CD4-positive, alpha-beta T cell treated with Interleukin-21 for 1 hour (primary cell): ENCODE measurements around the gene RXFP3.
"Not testable (repeated sequence)": the region's sequence is repeated elsewhere in the genome, so short reads cannot be mapped to it uniquely, and the experiment has no call there.

Source experiments
- DNase-seq: peaks from one replicate; pipeline ENCODE4 v3.0.0-alpha.2; 2020

Gene RXFP3

DNA sequence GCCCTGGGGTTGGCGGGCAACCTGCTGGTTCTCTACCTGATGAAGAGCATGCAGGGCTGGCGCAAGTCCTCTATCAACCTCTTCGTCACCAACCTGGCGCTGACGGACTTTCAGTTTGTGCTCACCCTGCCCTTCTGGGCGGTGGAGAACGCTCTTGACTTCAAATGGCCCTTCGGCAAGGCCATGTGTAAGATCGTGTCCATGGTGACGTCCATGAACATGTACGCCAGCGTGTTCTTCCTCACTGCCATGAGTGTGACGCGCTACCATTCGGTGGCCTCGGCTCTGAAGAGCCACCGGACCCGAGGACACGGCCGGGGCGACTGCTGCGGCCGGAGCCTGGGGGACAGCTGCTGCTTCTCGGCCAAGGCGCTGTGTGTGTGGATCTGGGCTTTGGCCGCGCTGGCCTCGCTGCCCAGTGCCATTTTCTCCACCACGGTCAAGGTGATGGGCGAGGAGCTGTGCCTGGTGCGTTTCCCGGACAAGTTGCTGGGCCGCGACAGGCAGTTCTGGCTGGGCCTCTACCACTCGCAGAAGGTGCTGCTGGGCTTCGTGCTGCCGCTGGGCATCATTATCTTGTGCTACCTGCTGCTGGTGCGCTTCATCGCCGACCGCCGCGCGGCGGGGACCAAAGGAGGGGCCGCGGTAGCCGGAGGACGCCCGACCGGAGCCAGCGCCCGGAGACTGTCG lies 976 bp downstream of the RXFP3 start:
- DNase-seq, result no peak

DNA sequence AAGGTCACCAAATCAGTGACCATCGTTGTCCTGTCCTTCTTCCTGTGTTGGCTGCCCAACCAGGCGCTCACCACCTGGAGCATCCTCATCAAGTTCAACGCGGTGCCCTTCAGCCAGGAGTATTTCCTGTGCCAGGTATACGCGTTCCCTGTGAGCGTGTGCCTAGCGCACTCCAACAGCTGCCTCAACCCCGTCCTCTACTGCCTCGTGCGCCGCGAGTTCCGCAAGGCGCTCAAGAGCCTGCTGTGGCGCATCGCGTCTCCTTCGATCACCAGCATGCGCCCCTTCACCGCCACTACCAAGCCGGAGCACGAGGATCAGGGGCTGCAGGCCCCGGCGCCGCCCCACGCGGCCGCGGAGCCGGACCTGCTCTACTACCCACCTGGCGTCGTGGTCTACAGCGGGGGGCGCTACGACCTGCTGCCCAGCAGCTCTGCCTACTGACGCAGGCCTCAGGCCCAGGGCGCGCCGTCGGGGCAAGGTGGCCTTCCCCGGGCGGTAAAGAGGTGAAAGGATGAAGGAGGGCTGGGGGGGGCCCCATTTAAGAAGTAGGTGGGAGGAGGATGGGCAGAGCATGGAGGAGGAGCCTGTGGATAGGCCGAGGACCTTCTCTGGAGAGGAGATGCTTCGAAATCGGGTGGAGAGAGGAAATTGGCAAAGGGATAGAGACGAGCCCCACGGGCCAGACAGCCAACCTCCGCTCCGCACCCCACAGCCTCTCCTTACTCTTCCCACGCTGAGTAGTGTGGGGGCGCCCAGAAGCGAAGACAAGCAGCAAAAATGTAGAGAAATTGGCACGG lies 1.7 kb downstream of the RXFP3 start:
- DNase-seq, result no peak

DNA sequence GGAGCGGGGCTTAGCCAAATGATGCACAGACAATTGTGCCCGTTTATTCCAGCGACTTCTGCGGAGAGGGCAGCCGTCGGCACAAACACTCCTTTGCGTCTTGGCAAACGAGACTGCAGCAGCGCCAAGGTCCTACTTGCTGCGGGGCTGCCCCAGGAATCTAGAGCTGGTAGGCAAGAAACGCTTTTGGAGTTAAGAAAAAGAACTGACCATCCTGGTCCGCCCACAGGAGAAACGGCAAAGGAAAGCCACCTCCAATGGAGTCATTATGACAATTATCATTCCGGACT lies 2.3 kb downstream of the RXFP3 start:
- no peak for DNase-seq

DNA sequence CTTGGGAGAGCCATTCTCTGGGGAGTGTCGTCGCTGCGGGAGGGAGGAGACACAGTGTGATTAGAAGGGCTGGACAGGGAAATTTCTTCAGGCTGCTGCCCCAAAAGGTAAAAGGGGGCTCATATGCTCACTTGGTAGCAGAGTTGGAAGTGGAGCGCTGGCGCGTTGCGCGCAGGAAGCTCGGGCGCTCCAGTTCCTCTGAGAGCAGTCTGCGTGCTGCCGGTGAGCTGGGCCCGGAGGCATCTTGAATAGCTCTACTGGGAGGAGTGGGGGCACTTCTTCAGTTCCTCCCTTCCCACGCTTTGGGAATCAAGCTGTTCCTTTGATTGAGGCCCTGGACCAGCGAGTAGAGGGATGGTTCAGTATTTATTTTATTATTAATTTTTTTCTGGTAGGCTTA lies 2.7 kb downstream of the RXFP3 start:
- DNase-seq, result no peak

DNA sequence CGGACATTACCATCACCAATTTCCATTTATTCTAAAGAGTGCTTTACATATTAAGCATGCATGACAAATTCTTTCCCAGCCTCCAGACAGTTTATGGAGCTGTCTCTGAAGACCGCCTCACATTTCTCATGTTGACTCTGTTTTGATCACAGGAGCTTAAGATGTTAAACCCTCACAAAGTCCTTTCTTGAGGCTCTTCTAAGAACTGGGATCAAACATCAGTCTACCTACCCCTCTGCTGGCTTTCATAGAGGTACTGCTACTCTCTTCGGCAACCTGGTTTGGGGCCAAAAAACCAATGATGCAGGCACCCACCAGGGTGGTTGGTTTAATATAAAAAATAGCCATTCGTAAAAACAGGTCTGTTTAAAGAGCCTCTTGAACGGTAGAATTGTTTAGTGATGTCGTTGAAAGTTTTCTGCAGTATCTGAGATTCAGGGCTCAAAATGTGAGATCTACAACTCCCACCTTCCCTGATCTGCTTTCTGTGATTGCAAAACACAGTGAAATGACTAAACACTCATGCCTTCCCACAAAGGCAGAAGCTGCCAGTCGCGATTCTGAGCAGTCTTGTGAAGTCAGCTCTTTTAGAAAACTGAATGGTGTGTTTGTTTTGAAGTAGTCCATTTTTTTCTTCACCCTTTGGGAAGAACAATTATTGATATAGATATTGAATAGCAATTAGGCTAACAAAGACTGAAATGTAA lies 3.5 kb downstream of the RXFP3 start:
- DNase-seq, result no peak

DNA sequence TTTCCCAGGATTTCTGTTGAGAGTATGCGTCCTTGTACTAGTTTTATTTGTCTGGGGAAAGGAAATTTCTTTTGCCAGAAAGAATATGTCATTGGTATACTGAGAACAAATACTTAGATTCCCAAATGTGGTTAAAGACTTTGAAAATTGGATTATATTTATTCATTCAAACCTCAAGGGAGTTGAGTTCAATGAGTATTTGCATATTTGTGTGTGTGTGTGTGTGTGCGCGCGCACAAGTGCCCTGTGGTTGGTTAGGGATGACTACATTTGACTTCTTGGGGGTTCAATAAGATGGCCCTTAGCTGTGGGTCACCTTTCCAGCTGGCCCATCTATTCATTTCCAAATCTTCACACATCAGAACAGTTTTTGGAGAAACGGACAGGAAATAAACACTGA lies 4.9 kb downstream of the RXFP3 start:
- DNase-seq, result no peak

DNA sequence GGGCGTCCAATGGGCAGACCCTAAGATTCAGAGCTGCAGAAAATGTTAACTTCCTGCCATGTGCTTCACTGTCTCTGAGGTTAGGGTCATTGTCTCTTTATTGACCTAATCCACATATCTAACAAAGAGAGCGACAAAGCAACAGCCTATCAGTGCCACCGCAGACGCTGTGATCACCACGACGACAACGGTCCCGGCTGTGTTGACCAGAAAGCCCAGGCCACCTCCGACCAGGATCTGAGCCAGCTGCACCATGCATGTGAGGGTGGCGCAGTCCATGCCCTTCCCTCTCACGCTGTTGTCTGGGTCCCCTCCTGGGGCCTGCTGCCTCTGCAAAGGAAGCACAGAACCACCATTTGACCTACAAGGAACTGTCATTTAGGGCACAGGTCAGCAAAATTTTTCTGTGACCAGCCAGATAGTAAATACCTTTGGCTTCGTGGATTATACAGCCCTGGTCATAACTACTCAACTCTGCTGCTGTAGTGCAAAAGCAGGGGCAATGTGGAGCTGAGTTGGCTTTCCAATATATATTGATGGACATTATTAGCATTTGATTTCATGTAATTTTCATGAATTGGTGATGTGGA lies 8.5 kb downstream of the RXFP3 start:
- DNase-seq, result no peak

DNA sequence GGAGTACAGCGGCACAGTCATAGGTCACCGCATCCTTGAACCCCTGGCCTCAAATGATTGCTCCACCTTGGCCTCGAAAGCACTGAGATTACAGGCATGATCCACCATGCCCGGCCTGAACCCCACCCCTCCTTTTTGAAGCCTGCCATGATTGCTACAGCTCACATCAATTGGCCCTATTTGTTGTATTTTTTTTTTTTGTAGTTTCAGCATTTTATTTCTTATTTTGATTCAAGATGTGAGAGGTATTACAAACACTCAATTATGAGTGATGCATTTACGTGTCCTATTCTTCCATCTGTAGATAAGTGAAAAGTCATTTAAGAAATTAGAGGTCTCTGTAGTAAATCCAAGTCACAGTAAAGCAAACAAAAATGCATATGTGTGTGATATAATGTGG lies 16.0 kb downstream of the RXFP3 start:
- DNase-seq, result not testable (repeated sequence)

DNA sequence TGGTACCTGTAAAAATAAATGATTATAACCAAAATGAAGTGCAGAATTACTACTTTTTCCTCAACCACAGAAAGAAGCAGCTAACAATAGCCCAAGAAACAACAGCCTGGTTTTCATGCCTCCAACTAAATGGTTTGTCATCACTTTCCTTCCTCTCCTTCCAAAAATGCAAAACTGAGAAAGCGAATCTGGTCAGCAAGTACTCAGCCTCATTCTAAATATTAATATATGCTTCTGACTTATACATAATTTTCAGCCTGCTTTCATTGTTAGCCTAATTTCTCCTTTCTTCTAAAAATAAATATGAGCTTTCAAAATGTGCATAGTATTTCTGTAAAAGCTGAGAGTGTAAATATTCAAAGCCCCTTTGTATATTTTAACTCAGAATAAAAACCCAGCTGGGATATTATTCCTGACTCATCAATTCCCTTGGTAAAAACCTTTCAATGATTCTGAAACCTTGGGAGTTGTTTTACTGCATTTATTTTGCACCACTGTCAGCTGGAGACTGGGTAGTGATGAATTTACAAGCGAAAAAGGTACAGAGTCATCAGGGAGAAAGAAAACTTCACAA lies 21.5 kb downstream of the RXFP3 start:
- DNase-seq, result no peak

DNA sequence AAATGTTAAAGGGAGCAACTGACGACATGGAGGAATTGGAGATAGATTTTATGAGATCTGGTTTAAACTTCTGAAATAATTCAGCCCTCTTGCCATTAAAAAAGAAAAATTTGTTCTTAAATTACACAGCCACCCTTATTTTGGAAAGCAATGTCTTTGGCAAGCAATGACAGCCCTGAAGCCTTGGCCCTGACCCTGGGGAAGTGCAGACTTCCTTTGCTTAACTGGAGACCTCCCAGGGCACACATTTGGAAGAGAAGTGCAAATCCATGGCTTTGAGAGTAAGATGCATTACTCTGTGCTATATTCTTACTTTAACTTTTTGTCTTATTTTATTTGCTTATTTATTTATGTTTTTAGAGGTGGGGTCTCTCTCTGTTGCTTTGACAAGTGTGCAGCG lies 22.0 kb downstream of the RXFP3 start:
- no peak for DNase-seq

DNA sequence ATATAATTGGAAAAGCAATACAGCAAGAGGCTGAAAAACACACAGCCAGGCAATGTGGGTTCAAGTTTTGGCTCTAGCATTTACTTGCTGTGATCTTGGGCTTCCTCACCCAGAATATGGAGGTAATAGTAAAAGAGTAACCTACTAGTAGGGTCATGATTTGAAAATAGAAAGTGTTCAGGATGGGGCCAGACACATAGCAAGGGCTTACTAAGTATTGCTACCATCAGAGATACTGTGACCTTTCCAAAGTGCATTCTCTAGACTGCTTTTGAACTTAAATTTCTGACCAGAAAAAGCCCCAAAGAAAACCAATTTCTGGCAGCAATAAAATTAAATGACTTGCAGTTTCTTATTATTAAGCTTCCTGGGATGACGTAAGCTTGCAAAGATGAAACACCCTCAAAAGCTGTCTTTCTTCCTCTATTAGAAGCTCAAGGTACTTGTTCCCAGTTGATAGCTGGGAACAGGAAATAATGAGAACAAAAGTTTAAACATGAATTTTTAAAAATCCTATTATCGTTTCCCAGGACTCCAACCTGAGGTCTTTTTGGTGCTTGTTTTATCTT lies 28.0 kb downstream of the RXFP3 start:
- DNase-seq, result no peak

DNA sequence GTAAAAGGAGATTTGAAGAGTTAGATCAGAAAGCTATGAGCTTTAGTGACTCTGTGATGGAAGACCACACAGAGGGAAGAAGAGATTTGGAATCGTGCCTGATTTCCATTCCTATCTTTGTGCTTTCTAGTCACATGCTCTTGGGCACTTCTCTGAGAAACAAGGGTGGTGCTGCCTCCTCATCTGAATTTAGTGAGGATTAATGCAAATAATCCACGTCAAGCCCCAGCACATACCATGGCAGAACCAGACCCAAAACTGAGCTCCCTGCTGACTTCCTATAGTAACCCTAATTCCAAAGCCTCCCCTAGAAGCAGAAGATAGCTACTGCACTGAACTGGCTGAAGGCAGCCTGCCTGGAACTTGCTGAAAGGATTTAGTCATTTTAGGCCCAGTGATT lies 30.6 kb downstream of the RXFP3 start:
- DNase-seq, result no peak

DNA sequence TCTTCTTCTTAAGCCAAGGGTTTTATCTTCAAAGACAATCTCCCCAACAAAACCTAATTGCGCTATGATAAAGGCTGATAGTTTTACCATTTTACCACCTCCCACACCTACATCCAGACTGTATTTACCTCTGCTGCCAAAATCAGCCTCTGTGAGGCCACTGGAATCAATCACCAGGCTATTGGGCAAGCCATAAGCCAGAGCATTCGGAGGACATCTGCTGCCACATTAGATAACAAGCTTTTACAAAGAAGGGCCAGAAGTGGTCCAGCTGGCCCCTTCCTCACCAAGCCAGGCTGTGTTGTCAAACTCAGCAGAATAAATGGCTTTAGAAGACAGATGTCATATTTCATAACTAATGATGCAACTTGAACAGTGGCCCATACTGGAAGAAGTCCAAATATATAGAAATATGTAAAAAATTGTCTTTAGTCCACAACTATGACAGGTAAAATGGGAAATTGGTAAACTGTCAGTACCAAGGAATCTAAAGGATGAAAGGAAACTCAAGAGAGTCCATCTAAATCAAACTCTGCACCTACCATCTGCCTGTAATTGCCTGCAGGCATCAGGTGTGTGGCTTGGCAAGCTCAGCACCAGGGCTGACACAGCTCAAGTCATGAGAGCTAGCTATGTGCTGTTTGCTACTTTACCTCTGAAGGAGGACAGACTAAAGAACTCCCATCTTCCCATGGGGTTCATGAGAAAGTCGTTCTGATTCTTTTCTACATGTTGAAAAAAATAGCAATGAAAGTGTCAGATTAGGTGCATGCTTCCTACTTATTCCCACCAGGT lies 32.2 kb downstream of the RXFP3 start:
- no peak for DNase-seq

DNA sequence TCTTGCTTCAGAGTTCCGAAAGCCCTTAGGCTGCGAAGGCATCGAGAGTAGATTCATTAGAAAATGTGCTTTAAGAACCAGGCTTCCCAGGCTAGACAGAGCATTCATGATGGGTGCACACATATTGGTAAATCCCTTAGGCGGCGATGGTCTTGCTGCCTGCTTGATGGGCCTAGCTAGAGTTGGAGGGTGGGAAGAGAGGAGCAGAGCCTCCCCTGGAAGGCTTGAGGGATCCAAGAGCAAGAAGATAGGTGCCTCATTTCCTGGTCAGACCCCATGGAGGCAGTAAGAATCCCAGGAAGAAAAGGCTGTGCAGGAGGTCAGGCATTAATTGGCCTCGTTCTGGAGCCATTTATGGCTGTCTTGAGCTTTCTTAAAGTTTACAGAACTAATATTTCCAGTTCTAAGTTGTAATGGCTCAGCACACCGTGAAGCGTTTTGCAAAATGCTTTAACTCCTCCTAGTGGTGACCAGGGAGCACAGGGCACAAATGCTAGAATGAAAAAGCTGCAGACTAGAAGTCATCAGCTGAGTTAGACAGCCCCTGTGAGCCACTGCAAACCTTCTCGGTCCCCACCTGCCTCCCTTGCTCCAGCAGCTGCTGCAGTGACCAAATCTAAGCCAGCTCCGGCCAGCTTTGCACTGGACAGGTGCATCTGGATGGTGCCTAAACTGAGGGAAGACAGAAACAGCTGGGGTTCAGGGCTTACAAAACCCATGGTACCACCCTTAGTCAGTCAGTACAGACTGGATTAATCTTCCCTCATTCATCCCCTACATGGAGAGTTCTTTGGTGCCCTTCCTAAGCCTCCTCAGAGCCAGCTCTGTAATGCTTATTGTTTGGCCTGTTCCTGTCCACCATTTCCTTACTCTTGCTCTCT lies 33.6 kb downstream of the RXFP3 start:
- peak; percentile 3 for DNase-seq

DNA sequence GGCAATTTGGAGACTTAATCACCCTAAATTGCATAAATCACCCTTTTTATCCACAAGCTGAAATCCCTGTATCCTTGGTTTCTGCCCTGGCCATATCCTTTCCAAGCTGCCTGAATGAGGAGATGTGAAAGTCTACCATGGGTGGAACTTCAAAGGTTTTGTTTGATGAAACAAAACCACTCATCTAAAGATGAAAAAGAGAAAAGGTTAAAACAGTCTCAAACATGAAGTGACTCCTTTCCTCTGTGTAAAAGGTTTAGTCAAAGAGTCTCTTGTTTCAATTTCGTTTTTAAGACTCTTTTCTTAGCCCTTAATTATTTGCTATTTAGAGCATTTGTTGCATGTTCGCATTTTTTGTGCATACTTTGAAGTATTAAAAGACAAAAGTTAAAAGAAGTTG lies 37.1 kb downstream of the RXFP3 start:
- DNase-seq, result no peak

DNA sequence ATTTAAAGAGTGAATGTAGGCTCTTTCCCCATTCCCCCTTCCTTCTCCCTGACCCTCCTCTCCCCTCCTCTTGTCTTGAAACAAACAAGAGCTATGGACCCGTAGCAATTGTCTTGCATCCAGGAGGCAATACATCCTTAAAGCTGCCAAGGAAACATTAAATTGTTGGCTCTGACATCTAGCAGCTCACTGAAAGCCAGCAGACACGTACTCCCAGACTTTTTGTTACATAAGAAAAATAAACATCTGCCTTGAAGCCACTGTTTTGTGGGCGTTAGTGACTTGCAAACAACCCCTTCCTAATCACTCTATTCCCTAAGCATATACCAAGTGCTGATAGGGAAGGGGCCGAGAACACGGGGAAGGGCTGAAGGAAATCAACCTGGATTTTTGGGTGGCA lies 39.7 kb downstream of the RXFP3 start:
- DNase-seq, result no peak

DNA sequence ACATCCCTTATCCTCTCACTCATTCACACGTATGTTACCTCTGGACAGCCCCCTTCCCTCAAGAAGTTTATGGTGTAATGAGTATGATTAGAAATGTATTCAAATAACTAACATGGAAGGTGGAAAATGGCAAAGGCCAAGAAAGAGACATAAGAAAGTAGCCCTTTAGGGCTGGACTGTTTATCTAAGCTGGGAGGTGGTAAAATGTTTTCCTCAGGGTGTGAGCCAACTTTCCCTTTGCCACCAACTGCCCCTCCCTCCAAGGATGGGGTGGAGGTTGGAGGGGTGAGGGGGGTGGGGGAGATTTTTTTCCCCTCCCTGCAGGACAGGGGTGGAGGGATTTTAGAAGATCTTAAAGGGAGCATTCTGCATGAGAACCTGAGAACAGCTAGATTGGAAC lies 40.1 kb downstream of the RXFP3 start:
- DNase-seq, result no peak

DNA sequence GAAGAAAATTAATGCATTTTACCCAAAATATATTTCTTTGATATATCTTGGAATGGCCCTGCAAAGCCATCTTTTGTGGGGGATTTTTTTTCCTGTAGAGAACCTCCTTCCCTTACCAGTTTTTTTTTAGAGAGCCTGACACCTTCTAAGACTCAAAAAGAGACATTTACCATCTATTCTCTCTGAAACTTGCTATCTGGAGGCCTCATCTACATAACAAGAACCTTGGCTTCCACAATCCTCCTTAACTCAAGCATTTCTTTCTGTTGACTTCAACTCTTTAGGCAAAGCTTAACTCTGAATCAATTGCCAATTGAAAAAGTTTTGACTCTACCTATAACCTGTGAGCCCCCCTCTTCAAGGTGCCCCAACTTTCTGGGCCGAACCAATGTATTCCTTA lies 42.1 kb downstream of the RXFP3 start:
- DNase-seq, result no peak

DNA sequence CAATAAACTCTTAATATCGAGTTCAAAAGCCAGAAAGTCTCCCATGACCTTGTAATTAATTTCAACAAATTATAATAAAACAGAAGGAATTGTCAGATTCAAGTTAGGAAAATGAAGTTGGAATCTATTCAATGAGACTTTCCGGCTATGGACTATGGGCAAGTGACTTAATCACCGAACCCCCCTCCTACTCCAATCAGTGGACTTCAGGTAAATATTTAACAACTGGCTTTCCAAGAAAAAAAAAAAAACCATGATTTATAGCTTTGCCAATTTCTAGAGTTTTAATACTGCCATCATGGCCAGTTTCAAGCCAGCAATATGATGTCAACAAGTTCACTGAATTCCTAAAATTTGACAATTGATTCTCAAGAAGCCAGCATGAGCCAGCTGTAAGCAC lies 43.8 kb downstream of the RXFP3 start:
- DNase-seq, result no peak

DNA sequence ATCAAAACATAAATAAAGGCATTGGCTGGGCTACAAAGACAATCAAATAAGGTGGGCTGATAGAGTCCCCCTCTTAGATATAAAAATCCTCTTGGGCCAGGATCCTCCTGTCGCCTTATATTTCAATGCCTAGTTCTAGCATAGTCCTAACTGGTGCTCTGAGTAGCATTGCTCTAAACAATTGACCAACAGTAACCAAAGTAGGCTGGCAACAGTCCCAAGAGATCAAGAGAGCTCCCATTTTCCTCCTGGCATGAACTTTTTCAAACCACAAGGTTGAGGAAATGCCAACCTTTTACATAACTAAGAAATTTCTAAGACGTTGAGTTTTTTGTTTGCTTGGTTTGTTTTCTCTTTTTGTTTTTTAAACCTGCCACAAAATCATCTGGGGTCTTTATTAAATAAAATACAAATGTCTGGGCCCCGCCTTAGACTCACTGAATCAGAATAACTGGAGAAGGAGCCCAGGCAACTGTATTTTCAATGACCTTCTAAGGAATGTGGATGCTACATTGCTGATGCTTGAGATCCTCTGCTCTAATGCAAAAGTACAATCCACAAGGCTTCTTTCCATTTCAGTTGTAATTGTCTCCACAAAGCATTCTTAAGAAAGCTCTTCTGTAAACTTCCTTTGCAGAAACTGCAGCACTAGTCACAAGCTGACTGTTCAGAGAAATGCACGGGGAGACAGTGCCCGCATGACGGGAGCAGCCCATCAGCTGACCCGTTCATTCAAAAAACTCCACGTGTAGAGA lies 45.4 kb downstream of the RXFP3 start:
- no peak for DNase-seq

DNA sequence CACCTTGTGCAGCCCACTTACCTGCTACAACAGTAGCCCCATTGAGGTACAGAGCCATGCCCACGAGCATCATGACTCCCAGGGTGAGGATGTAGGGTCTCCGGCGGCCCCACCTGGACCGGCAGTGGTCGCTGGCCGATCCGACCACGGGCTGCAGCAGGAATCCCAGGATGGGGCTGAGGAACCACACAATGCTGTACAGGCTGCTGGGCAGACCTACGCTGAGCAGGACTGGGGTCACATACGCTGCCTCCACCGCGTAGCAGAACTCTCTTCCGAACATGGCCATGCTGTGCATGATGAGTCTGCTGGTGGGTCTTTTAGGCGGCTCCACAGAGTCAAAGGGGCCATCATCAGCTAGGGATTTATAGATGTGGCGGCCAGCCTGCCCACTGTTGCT lies 48.0 kb downstream of the RXFP3 start:
- no peak for DNase-seq
